GM12873 (cell line): ENCODE measurements around the gene KCNQ1.

ENCODE experiments used
- TF ChIP-seq, protein P1 (sequence below): IDR thresholded peaks from 2 replicates; pipeline ENCODE4 v1.5.1; 2012; ENCODE audit warnings: low read depth, mild to moderate bottlenecking, moderate library complexity, low read length, control low read depth; ENCODE audit not compliant: insufficient read depth; ENCODE audit errors: missing control alignments

The KCNQ1 gene

DNA sequence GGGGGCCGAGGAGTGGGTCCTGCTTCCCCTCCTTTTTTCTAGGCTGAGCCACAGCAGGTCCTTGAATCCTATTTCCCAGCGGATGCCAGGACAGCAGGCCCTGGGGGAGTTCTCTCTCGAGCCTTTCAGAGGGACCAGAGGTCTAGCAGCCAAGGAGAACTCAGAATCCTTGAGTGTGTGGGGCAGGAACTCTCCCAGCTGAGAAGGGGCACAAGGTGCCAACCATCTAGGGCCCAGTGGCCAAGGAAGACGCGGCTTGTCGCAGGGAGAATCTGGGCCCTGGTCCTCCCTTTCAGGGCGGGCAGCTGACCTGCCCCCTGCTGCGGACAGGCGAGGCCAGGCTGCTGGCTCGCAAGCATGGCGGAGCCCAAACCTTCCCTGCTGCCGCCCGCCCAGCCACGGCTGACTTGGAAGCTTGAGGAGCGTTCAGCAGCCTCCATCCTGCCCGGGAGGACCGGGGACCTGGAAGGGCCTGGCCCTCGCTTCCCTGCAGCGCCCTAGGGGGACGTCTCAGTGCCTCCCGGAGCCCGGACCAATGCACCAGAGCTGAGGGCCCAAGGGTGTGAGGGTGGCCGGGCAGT is 45.2 kb upstream of the KCNQ1 start:
- TF ChIP-seq, protein P1, sequence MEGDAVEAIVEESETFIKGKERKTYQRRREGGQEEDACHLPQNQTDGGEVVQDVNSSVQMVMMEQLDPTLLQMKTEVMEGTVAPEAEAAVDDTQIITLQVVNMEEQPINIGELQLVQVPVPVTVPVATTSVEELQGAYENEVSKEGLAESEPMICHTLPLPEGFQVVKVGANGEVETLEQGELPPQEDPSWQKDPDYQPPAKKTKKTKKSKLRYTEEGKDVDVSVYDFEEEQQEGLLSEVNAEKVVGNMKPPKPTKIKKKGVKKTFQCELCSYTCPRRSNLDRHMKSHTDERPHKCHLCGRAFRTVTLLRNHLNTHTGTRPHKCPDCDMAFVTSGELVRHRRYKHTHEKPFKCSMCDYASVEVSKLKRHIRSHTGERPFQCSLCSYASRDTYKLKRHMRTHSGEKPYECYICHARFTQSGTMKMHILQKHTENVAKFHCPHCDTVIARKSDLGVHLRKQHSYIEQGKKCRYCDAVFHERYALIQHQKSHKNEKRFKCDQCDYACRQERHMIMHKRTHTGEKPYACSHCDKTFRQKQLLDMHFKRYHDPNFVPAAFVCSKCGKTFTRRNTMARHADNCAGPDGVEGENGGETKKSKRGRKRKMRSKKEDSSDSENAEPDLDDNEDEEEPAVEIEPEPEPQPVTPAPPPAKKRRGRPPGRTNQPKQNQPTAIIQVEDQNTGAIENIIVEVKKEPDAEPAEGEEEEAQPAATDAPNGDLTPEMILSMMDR: no peak

DNA sequence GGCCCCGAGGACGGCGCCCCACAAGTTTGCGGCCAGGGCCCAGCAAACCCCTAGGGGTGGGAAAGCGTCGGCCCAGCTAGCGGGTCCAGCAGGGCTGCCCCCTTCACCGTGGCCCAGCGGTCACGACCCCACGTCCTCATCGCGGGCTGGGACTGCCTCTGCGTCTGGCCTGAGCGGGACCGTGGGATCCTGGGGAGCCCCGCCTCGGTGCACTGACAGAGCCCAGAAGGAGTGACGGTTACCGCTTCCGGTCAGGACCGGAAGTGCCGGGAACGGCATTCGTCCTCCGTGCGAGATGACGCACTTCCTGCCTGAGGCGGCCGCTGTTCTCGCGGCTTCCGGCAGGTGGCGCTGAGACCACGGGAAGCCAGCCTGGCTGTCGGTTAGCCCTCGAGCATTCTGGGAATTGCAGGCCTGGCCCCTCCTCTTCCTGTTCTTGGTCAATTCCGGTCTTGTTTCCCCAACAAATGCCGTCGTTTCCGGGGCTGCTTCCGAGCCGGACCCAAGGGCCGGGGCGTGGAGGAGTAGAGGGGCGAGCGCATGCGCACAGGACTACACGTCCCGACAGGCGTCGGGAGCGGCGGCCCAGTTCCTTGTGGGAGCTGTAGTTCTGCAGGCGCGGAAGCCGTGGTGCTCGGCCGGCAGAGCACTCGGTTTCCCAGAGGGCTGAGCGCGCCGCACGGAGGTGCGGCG is 44.6 kb upstream of the KCNQ1 start, which contains the start of gene TSSC4:
TSSC4 (plus strand) TSS at position 682 of the 693 bp plus-strand sequence. CDS start 1,884 bp downstream, outside the sequence.
- TF ChIP-seq, protein P1: peak; percentile 98

DNA sequence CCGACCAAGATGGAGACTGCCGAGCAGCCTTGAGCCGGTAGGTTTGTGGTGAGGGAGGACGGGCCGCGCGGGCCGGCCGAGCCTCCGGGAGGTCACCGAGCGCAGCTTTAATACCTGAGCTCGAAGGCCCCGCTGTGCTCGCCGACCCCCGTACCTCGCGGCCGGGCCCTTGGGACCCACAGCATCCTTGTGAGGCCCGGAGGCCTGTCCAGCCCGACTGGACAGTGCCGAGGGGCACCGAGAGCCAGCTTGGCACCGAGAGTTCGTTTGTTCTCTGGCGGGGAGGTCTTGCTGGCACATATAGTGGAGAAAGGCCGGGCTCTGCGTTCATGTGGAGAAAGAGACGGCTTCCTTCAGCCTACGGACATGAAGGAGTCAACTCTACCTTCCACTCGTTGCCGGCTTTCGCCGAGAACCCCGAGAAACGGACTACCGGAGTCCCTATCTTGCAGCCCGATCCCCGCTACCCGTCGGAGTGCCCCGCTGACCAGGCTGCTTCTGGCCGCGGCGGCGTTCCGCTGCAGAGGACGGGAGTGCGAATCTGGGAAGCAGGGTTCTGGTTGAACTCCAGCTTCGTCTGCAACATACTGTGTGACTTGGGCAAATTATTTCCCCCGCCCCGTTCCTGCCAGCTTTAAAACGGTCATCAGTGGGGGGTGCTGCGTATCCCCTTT is 43.9 kb upstream of the KCNQ1 start:
- TF ChIP-seq, protein P1: no peak

DNA sequence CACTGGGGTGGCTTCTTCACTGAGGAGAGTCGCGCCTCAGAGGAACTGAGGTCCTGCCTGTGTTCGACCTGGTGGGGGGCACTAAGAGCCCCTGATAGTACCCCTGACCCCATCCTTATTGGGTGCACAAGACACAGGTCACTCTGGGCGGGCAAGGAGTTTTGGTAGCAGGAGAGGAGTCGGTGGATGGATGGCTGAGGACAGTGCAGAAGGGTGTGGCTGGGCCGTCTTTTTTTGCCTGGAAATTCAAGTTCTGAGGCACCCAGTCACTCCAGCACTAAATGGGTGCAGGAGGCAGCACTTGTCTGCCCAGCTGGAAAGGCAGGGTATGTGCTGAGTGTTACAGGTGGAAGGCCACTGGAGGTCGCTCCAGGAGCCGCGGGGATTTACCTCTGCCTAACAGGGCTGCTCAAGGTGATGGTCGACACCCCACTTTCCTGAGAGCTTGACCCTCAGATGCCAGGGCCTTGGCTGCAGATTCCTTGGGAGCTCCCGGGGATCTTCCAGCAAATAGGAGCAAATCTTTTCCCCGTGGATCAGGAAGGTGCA is 43.3 kb upstream of the KCNQ1 start:
- TF ChIP-seq, protein P1: peak; percentile 3

DNA sequence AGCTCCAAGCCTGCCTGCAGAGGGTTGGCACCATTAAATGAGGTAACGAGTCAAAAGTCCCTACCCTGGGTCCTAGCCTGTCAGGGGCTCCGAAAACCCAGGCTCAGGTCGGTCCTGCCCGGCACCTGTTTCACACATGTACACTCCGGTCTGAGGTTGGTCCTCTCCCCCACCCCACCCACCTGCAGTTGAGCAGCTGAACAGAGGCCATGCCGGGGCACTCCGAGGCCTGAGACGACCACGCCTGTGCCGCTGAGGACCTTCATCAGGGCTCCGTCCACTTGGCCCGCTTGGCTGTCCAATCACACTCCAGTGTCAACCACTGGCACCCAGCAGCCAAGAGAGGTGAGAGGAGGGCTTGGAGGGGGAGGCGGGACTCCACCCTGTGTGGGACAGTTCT is 42.7 kb upstream of the KCNQ1 start:
- TF ChIP-seq, protein P1: no peak

DNA sequence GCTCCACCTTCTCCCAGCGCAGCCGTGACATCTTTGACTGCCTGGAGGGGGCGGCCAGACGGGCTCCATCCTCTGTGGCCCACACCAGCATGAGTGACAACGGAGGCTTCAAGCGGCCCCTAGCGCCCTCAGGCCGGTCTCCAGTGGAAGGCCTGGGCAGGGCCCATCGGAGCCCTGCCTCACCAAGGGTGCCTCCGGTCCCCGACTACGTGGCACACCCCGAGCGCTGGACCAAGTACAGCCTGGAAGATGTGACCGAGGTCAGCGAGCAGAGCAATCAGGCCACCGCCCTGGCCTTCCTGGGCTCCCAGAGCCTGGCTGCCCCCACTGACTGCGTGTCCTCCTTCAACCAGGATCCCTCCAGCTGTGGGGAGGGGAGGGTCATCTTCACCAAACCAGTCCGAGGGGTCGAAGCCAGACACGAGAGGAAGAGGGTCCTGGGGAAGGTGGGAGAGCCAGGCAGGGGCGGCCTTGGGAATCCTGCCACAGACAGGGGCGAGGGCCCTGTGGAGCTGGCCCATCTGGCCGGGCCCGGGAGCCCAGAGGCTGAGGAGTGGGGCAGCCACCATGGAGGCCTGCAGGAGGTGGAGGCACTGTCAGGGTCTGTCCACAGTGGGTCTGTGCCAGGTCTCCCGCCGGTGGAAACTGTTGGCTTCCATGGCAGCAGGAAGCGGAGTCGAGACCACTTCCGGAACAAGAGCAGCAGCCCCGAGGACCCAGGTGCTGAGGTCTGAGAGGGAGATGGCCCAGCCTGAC is 41.7 kb upstream of the KCNQ1 start:
- TF ChIP-seq, protein P1: no peak
